Activated CD8-positive, alpha-beta memory T cell treated with anti-CD3 and anti-CD28 coated beads for 4 hours (primary cell): ENCODE measurements around the gene TMPRSS13.
"Not testable (repeated sequence)": the region's sequence is repeated elsewhere in the genome, so short reads cannot be mapped to it uniquely, and the experiment has no call there.

ENCODE experiments used
- DNase-seq, 2 donors: peaks; one replicate each; pipeline ENCODE4 v3.0.0-alpha.2; 2020; ENCODE audit warnings: low read depth in 2 of 2

TMPRSS13 gene

GRCh38 chr11:117930668-117931330 is 1.6 kb upstream of the TMPRSS13 start:
- peak in 1 of 2 donors; percentile 23 for DNase-seq

GRCh38 chr11:117929916-117930570 is 841 bp upstream of the TMPRSS13 start:
- DNase-seq: no peak

- no peak for DNase-seq
These were observed 608 bp downstream of the TMPRSS13 start for GRCh38 chr11:117928446-117929141.

- no peak for DNase-seq
These were observed 1.3 kb downstream of the TMPRSS13 start for GRCh38 chr11:117927926-117928325.

GRCh38 chr11:117926166-117926565 is 3.0 kb downstream of the TMPRSS13 start:
- not testable (repeated sequence) for DNase-seq

- no peak for DNase-seq
These were observed 3.8 kb downstream of the TMPRSS13 start for GRCh38 chr11:117925198-117925925.

- no peak for DNase-seq
These were observed 4.5 kb downstream of the TMPRSS13 start for GRCh38 chr11:117924631-117925170.

GRCh38 chr11:117923773-117924172 is 5.4 kb downstream of the TMPRSS13 start:
- DNase-seq: no peak

- DNase-seq: no peak
These were observed 5.9 kb downstream of the TMPRSS13 start for GRCh38 chr11:117923275-117923674.

GRCh38 chr11:117921893-117922292 is 7.3 kb downstream of the TMPRSS13 start:
- no peak for DNase-seq

- DNase-seq: no peak
These were observed 7.7 kb downstream of the TMPRSS13 start for GRCh38 chr11:117921456-117921855.

- no peak for DNase-seq
These were observed 9.4 kb downstream of the TMPRSS13 start for GRCh38 chr11:117919781-117920221.

GRCh38 chr11:117919341-117919740 is 9.9 kb downstream of the TMPRSS13 start:
- DNase-seq: no peak

GRCh38 chr11:117918366-117919255 is 10.6 kb downstream of the TMPRSS13 start:
- no peak for DNase-seq

- no peak for DNase-seq
These were observed 11.5 kb downstream of the TMPRSS13 start for GRCh38 chr11:117917591-117918151.

GRCh38 chr11:117916956-117917355 is 12.2 kb downstream of the TMPRSS13 start:
- no peak for DNase-seq

- no peak for DNase-seq
These were observed 13.4 kb downstream of the TMPRSS13 start for GRCh38 chr11:117915672-117916235.

GRCh38 chr11:117914991-117915618 is 14.1 kb downstream of the TMPRSS13 start:
- DNase-seq: no peak

GRCh38 chr11:117914398-117914761 is 14.8 kb downstream of the TMPRSS13 start:
- no peak for DNase-seq
